HepG2 (cell line): ENCODE data around the gene STAP2.

Experiments
- CTCF ChIP-seq: sonication (generic); formaldehyde crosslinking; IDR thresholded peaks from 2 replicates; pipeline ENCODE4 v1.5.0; 2020; ENCODE audit warnings: mild to moderate bottlenecking, missing genetic modification reagents, moderate library complexity
- DDIT3 ChIP-seq: sonication (generic); formaldehyde crosslinking; IDR thresholded peaks from 2 replicates; pipeline ENCODE4 v1.4.0; 2020; ENCODE audit warnings: mild to moderate bottlenecking, missing genetic modification reagents
- KMT2A ChIP-seq: sonication (generic); formaldehyde crosslinking; IDR thresholded peaks from 2 replicates; pipeline ENCODE4 v1.4.0; 2020; ENCODE audit warnings: missing genetic modification reagents
- MAZ ChIP-seq, 2 experiments: sonication (generic) in 1 of 2; formaldehyde crosslinking in 1 of 2; IDR thresholded peaks; 2 replicates each; pipeline versions ENCODE4 v1.5.0 to v1.6.1; 2012 to 2020; ENCODE audit warnings: low read depth in 2 of 2, mild to moderate bottlenecking in 2 of 2, borderline replicate concordance in 1 of 2, improper control_type of control experiment in 1 of 2, low read length in 1 of 2, missing genetic modification reagents in 1 of 2, moderate library complexity in 1 of 2
- RBAK ChIP-seq: sonication (generic); formaldehyde crosslinking; IDR thresholded peaks from 2 replicates; pipeline ENCODE4 v1.5.1; 2020; ENCODE audit warnings: mild to moderate bottlenecking, missing genetic modification reagents
- THRA ChIP-seq: sonication (generic); formaldehyde crosslinking; IDR thresholded peaks from 2 replicates; pipeline ENCODE4 v1.4.0; 2020; ENCODE audit warnings: missing genetic modification reagents, borderline replicate concordance
- ZC3H4 ChIP-seq: sonication (generic); formaldehyde crosslinking; IDR thresholded peaks from 2 replicates; pipeline ENCODE4 v1.4.0; 2020; ENCODE audit warnings: missing genetic modification reagents, borderline replicate concordance
- ZHX1 ChIP-seq: sonication (generic); formaldehyde crosslinking; IDR thresholded peaks from 2 replicates; pipeline ENCODE4 v1.8.1; 2022; ENCODE audit warnings: low read depth, mild to moderate bottlenecking, missing genetic modification reagents
- ZNF24 ChIP-seq: fragments of 450-650 bp; IDR thresholded peaks from 2 replicates; pipeline ENCODE4 v1.6.1; 2017; ENCODE audit warnings: antibody characterized with exemption, mild to moderate bottlenecking
- ZNF326 ChIP-seq: sonication (generic); formaldehyde crosslinking; IDR thresholded peaks from 2 replicates; pipeline ENCODE4 v1.4.0; 2020; ENCODE audit warnings: missing genetic modification reagents, borderline replicate concordance
- ZNF512 ChIP-seq: sonication (generic); formaldehyde crosslinking; IDR thresholded peaks from 2 replicates; pipeline ENCODE4 v1.4.0; 2020; ENCODE audit warnings: mild to moderate bottlenecking, missing genetic modification reagents
- ZNF558 ChIP-seq: sonication (generic); formaldehyde crosslinking; IDR thresholded peaks from 2 replicates; pipeline ENCODE4 v1.9.0; 2022; ENCODE audit warnings: mild to moderate bottlenecking, missing genetic modification reagents, borderline replicate concordance
- TF ChIP-seq, protein P1 (sequence below): sonication (generic); formaldehyde crosslinking; IDR thresholded peaks from 2 replicates; pipeline ENCODE4 v1.9.0; 2022; ENCODE audit warnings: low read depth, missing genetic modification reagents

- TF ChIP-seq THRA (CRISPR knock-in tag) (no peak), ZNF24 (no peak), MAZ (IDR thresholded peaks at IDR 0.05; ENCODE audit: borderline replicate concordance, low read depth, low read length) (no peak), MAZ (CRISPR knock-in tag; IDR thresholded peaks at IDR 0.05; ENCODE audit: low read depth) (no peak), KMT2A (CRISPR knock-in tag) (no peak), ZNF558 (CRISPR knock-in tag) (no peak), ZHX1 (CRISPR knock-in tag) (no peak), DDIT3 (CRISPR knock-in tag) (no peak), RBAK (no peak), CTCF (no peak), ZC3H4 (no peak), ZNF326 (CRISPR knock-in tag) (no peak), ZNF512 (CRISPR knock-in tag) (no peak)
- TF ChIP-seq, protein P1, sequence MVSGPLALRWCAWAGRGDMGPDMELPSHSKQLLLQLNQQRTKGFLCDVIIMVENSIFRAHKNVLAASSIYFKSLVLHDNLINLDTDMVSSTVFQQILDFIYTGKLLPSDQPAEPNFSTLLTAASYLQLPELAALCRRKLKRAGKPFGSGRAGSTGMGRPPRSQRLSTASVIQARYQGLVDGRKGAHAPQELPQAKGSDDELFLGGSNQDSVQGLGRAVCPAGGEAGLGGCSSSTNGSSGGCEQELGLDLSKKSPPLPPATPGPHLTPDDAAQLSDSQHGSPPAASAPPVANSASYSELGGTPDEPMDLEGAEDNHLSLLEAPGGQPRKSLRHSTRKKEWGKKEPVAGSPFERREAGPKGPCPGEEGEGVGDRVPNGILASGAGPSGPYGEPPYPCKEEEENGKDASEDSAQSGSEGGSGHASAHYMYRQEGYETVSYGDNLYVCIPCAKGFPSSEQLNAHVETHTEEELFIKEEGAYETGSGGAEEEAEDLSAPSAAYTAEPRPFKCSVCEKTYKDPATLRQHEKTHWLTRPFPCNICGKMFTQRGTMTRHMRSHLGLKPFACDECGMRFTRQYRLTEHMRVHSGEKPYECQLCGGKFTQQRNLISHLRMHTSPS (CRISPR knock-in tag): no peak
Measured at GRCh38 chr19:4305659-4306058, 33.0 kb downstream of the STAP2 start.
